H9 (cell line): Measurements from ENCODE around the gene PPFIA4. TPM values are rescaled to one million over a fixed set of nuclear protein-coding genes. Genes with fewer than 3 reads are reported as not detected.

ENCODE experiments used
- DNase-seq: peaks from one replicate; pipeline ENCODE4 v3.0.0-alpha.2; 2017
- H2AFZ ChIP-seq: one replicate; pipeline ENCODE4 v1.6.1; 2013; ENCODE audit warnings: mild to moderate bottlenecking, low read length, control low read depth, moderate library complexity
- H2AK5ac ChIP-seq: 2 replicates; pipeline ENCODE4 v1.6.1; 2013; ENCODE audit warnings: low read length, control low read depth, mixed read lengths; ENCODE audit not compliant: insufficient read length
- H2BK120ac ChIP-seq: one replicate; pipeline ENCODE4 v1.6.1; 2013; ENCODE audit warnings: low read depth, mild to moderate bottlenecking, low read length, control low read depth, inconsistent platforms; ENCODE audit not compliant: poor library complexity, severe bottlenecking
- H2BK12ac ChIP-seq: 2 replicates; pipeline ENCODE4 v1.6.1; 2013; ENCODE audit warnings: low read length, control low read depth, mixed read lengths, low read depth; ENCODE audit not compliant: insufficient read length
- H2BK15ac ChIP-seq: 2 replicates; pipeline ENCODE4 v1.6.1; 2013; ENCODE audit warnings: low read depth, low read length, control low read depth
- H2BK20ac ChIP-seq: one replicate; pipeline ENCODE4 v1.6.1; 2013; ENCODE audit warnings: low read depth, mild to moderate bottlenecking, low read length, control low read depth, inconsistent platforms; ENCODE audit not compliant: poor library complexity, severe bottlenecking
- H2BK5ac ChIP-seq: 2 replicates; pipeline ENCODE4 v1.6.1; 2013; ENCODE audit warnings: low read length, control low read depth, mixed read lengths; ENCODE audit not compliant: insufficient read length
- H3K14ac ChIP-seq: 2 replicates; pipeline ENCODE4 v1.6.1; 2013; ENCODE audit warnings: low read length, control low read depth; ENCODE audit not compliant: insufficient read depth
- H3K18ac ChIP-seq: 2 replicates; pipeline ENCODE4 v1.6.1; 2013; ENCODE audit warnings: low read depth, mild to moderate bottlenecking, mixed read lengths, low read length, control low read depth; ENCODE audit not compliant: insufficient read length
- H3K23ac ChIP-seq: 2 replicates; pipeline ENCODE4 v1.6.1; 2013; ENCODE audit warnings: low read length, control low read depth, mixed read lengths, low read depth; ENCODE audit not compliant: insufficient read length
- H3K23me2 ChIP-seq: 2 replicates; pipeline ENCODE4 v1.6.1; 2013; ENCODE audit warnings: low read depth, mild to moderate bottlenecking, mixed read lengths, low read length, control low read depth; ENCODE audit not compliant: insufficient read length, poor library complexity, severe bottlenecking
- H3K27ac ChIP-seq: 2 replicates; pipeline ENCODE4 v1.5.1; 2013; ENCODE audit warnings: low read length, control low read depth, mixed read lengths, low read depth; ENCODE audit not compliant: insufficient read length
- H3K27me3 ChIP-seq: 2 replicates; pipeline ENCODE4 v1.6.1; 2013; ENCODE audit warnings: low read length, control low read depth, inconsistent platforms; ENCODE audit not compliant: insufficient read depth
- H3K4ac ChIP-seq: 2 replicates; pipeline ENCODE4 v1.6.1; 2013; ENCODE audit warnings: low read depth, mild to moderate bottlenecking, control low read depth, inconsistent platforms, low read length, moderate library complexity
- H3K4me1 ChIP-seq: 2 replicates; pipeline ENCODE4 v1.6.1; 2013; ENCODE audit warnings: low read length, control low read depth, inconsistent platforms; ENCODE audit not compliant: insufficient read depth
- H3K4me2 ChIP-seq: 2 replicates; pipeline ENCODE4 v1.6.1; 2013; ENCODE audit warnings: low read length, control low read depth, mixed read lengths; ENCODE audit not compliant: insufficient read length, insufficient read depth
- H3K56ac ChIP-seq: 2 replicates; pipeline ENCODE4 v1.6.1; 2013; ENCODE audit warnings: low read depth, mild to moderate bottlenecking, mixed read lengths, low read length, control low read depth; ENCODE audit not compliant: insufficient read length
- H3K79me1 ChIP-seq: 2 replicates; pipeline ENCODE4 v1.6.1; 2013; ENCODE audit warnings: low read depth, mild to moderate bottlenecking, moderate library complexity, low read length, control low read depth, inconsistent platforms; ENCODE audit not compliant: insufficient read depth, poor library complexity, severe bottlenecking
- H3K79me2 ChIP-seq: 2 replicates; pipeline ENCODE4 v1.6.1; 2013; ENCODE audit warnings: low read length, control low read depth, inconsistent platforms; ENCODE audit not compliant: insufficient read depth
- H3K9ac ChIP-seq: 2 replicates; pipeline ENCODE4 v1.6.1; 2013; ENCODE audit warnings: low read length, control low read depth, mixed read lengths; ENCODE audit not compliant: insufficient read length; ENCODE audit errors: extremely low read depth
- H3K9me3 ChIP-seq: one replicate; pipeline ENCODE4 v1.6.1; 2013; ENCODE audit warnings: low read depth, low read length, inconsistent platforms; ENCODE audit not compliant: control insufficient read depth
- H3T11ph ChIP-seq: one replicate; pipeline ENCODE4 v1.6.1; 2013; ENCODE audit warnings: mild to moderate bottlenecking, low read length, control low read depth, inconsistent platforms
- H4K20me1 ChIP-seq: one replicate; pipeline ENCODE4 v1.6.1; 2013; ENCODE audit not compliant: control insufficient read depth, insufficient read length, insufficient read depth
- H4K5ac ChIP-seq: 2 replicates; pipeline ENCODE4 v1.6.1; 2013; ENCODE audit warnings: low read depth, mild to moderate bottlenecking, mixed read lengths, low read length, control low read depth; ENCODE audit not compliant: insufficient read length
- H4K8ac ChIP-seq: replicated peaks from 2 replicates; pipeline ENCODE4 v1.6.1; 2013; ENCODE audit warnings: low read length, control low read depth, mixed read lengths, low read depth; ENCODE audit not compliant: insufficient read length
- H4K91ac ChIP-seq: 2 replicates; pipeline ENCODE4 v1.6.1; 2013; ENCODE audit warnings: low read depth, mild to moderate bottlenecking, moderate library complexity, mixed read lengths, low read length, control low read depth; ENCODE audit not compliant: insufficient read length
- H3K27ac Mint-ChIP-seq, 3 experiments: 2 replicates in 2 of 3; 3 replicates in 1 of 3; pipeline ENCODE4 v1.8.0; 2020 to 2021; ENCODE audit warnings: mixed read lengths in 3 of 3, mild to moderate bottlenecking in 1 of 3, moderate library complexity in 1 of 3
- H3K27me3 Mint-ChIP-seq: 2 replicates; pipeline ENCODE4 v1.8.0; 2021; ENCODE audit warnings: low read depth, mild to moderate bottlenecking, moderate library complexity, mixed read lengths
- H3K36me3 Mint-ChIP-seq, 3 experiments: 2 replicates in 2 of 3; 3 replicates in 1 of 3; pipeline ENCODE4 v1.8.0; 2020 to 2021; ENCODE audit warnings: low read depth in 3 of 3, mixed read lengths in 3 of 3; ENCODE audit not compliant: insufficient read depth in 1 of 3
- H3K4me1 Mint-ChIP-seq, 2 experiments: 2 replicates each; pipeline ENCODE4 v1.8.0; 2020; ENCODE audit warnings: mixed read lengths in 2 of 2
- H3K4me3 Mint-ChIP-seq, 2 experiments: 2 replicates in 1 of 2; 3 replicates in 1 of 2; pipeline ENCODE4 v1.8.0; 2020 to 2021; ENCODE audit warnings: mild to moderate bottlenecking in 2 of 2, mixed read lengths in 2 of 2, moderate library complexity in 1 of 2
- H3K9me3 Mint-ChIP-seq, 2 experiments: 2 replicates in 1 of 2; 3 replicates in 1 of 2; pipeline ENCODE4 v1.8.0; 2020; ENCODE audit warnings: mild to moderate bottlenecking in 2 of 2, mixed read lengths in 2 of 2, moderate library complexity in 1 of 2
- CTCF ChIP-seq: fragments of 200-600 bp; sonication (generic); conservative IDR thresholded peaks from 3 replicates; pipeline ENCODE4 v1.8.0; 2021; ENCODE audit warnings: antibody characterized with exemption, mild to moderate bottlenecking
- WGBS: extraction: QIAGEN DNeasy Blood & Tissue Kit; methylation state at CpG from one replicate; pipeline ENCODE4 v1.1.7; 2013; ENCODE audit warnings: missing lambda C conversion rate, low lambda C conversion rate, mixed read lengths; ENCODE audit not compliant: insufficient read length; ENCODE audit errors: extremely low coverage; 5-methylcytosine and 5-hydroxymethylcytosine counted together
- total RNA-seq: library from RNA; stranded (reverse); gene quantifications from 2 replicates; pipeline ENCODE4 v1.2.1, GENCODE V29; 2021

The PPFIA4 gene
- total RNA-seq, 1 experiment from 2014 or later = 3.9 TPM

- no CpG with 5 or more reads among the region's 14 CpGs for WGBS
Observed at GRCh38 chr1:203043830-203044545, 17.7 kb downstream of the PPFIA4 start.

More at GRCh38 chr1:203043830-203044545, 17.7 kb downstream of the PPFIA4 start:
- Histone ChIP-seq H3K4me1 (no peaks in the 10 kb centered on the region; the same call in 1 of the 2 replicates), H3K18ac (no peak overlapping the region), H3K9me3 (no peaks in the 10 kb centered on the region), H3K56ac (no peak overlapping the region), H3K23me2 (no peaks in the 10 kb centered on the region), H3K79me2 (no peaks in the 10 kb centered on the region), H2AK5ac (no peak overlapping the region), H2BK12ac (no peak overlapping the region), H4K91ac (no peak overlapping the region), H3K79me1 (no peaks in the 10 kb centered on the region), H3K27ac (no peak overlapping the region), H3K23ac (no peak overlapping the region), H3K4me2 (no peak overlapping the region), H2AFZ (no peak overlapping the region), H3K9ac (no peak overlapping the region), H3K4ac (no peak overlapping the region), H2BK120ac (no peak overlapping the region), H4K20me1 (no peaks in the 10 kb centered on the region), H2BK15ac (no peak overlapping the region), H2BK20ac (no peak overlapping the region), H2BK5ac (no peak overlapping the region), H3K27me3 (no peaks in the 10 kb centered on the region), H4K8ac (no peak overlapping the region), H3K14ac (no peak overlapping the region), H3T11ph (no peak overlapping the region), H4K5ac (no peak overlapping the region)
- Mint-ChIP-seq H3K9me3 (no peaks in the 10 kb centered on the region), H3K27ac (no peak overlapping the region; a peak in 1 of 7 replicates), H3K4me3 (no peak overlapping the region), H3K36me3 (peaks cover 1 to 38% (median 11%) of the 10 kb centered on the region in 3 experiments; a peak in 6 of 7 replicates), H3K4me1 (peaks cover 21 to 43% of the 10 kb centered on the region in 2 experiments), H3K27me3 (peaks cover 2% of the 10 kb centered on the region)
- DNase-seq = no peak
- no peak for TF ChIP-seq CTCF
